ENCODE results near the gene TAF11L14.

The TAF11L14 gene

GRCh38 chr5:17665836-17666235, 31.6 kb downstream of the TAF11L14 start:
- H3K4me3 ChIP-seq (ENCODE audit: control insufficient read depth, low read depth, low read length): no peak overlapping the region
- TF ChIP-seq CTCF (conservative IDR thresholded peaks at IDR 0.05; ENCODE audit: control insufficient read depth, insufficient read depth, low read depth, low read length): no peak
- no peak for DNase-seq (ENCODE audit: low read depth)

- no peak for DNase-seq (ENCODE audit: low read depth)
- H3K4me3 ChIP-seq (ENCODE audit: control insufficient read depth, low read depth, low read length): no peak overlapping the region
- no peak for TF ChIP-seq CTCF (conservative IDR thresholded peaks at IDR 0.05; ENCODE audit: control insufficient read depth, insufficient read depth, low read depth, low read length)
These were observed 32.5 kb downstream of the TAF11L14 start for GRCh38 chr5:17666726-17667235.

- DNase-seq (ENCODE audit: low read depth): no peak
- H3K4me3 ChIP-seq (ENCODE audit: control insufficient read depth, low read depth, low read length): no peak overlapping the region
- TF ChIP-seq CTCF (conservative IDR thresholded peaks at IDR 0.05; ENCODE audit: control insufficient read depth, insufficient read depth, low read depth, low read length): no peak
These were observed 36.1 kb downstream of the TAF11L14 start for GRCh38 chr5:17670353-17670752.

- no peak for TF ChIP-seq CTCF (conservative IDR thresholded peaks at IDR 0.05; ENCODE audit: control insufficient read depth, insufficient read depth, low read depth, low read length)
- no peak for DNase-seq (ENCODE audit: low read depth)
- no peak overlapping the region for H3K4me3 ChIP-seq (ENCODE audit: control insufficient read depth, low read depth, low read length)
These were observed 44.6 kb downstream of the TAF11L14 start for GRCh38 chr5:17678751-17679324.

GRCh38 chr5:17679597-17680203, 45.4 kb downstream of the TAF11L14 start:
- no peak overlapping the region for H3K4me3 ChIP-seq (ENCODE audit: control insufficient read depth, low read depth, low read length)
- peak; percentile 1 for DNase-seq (ENCODE audit: low read depth)
- no peak for TF ChIP-seq CTCF (conservative IDR thresholded peaks at IDR 0.05; ENCODE audit: control insufficient read depth, insufficient read depth, low read depth, low read length)

GRCh38 chr5:17680737-17681136, 46.5 kb downstream of the TAF11L14 start:
- H3K4me3 ChIP-seq (ENCODE audit: control insufficient read depth, low read depth, low read length): no peak overlapping the region
- no peak for TF ChIP-seq CTCF (conservative IDR thresholded peaks at IDR 0.05; ENCODE audit: control insufficient read depth, insufficient read depth, low read depth, low read length)
- DNase-seq (ENCODE audit: low read depth): no peak
